Measurements from ENCODE around the gene SBK2.
A peak's percentile ranks its signal among the peaks of the same experiment; 100 is the strongest.

Gene SBK2

DNA sequence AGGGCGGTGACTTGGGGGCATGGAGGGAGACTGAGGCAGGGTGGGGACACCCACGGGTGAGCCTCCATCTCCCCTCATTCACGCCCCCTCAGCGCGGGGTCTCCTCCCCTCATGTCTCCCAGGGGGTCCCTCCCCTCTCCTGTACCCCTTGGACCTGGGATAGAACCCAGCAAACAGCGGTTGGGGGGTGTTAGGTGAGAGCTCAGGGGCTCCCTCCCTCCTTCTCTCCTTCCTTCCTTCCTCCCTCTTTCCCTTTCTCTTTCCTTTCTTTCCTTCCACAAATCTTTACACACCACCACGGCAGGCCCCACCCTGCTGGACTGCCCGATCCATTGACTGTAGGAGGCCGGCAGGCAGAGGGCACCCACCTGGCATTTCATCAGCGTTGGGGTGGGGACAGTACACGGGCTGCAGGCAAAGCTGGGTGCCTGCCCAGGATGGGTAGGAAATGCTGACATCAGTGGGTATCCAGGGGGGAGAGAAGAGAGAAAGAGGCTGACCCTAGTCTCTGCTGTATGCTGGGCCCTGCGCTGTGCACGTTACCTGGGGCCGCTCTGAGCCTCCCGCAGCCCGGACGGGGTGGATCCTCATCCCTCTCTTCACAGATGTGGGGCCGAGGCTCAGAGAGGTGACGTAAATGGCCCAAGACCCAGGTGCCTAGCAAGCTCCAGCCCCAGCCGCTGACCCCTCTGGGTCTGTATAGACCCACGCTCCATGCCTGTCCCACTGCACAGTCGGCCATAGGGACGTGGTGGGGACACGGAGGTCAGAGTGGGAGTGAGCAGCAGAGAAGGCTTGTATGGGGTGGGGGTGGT is 45.2 kb downstream of the SBK2 start:
- Mint-ChIP-seq H3K9me3 (no peaks in the 10 kb centered on the region), H3K27ac (no peak overlapping the region), H3K4me3 (no peak overlapping the region), H3K4me1 (ENCODE audit: low read depth) (peaks cover 13% of the 10 kb centered on the region), H3K27me3 (peaks cover 14% of the 10 kb centered on the region), H3K36me3 (ENCODE audit: low read depth) (no peaks in the 10 kb centered on the region)
- no peak for DNase-seq

DNA sequence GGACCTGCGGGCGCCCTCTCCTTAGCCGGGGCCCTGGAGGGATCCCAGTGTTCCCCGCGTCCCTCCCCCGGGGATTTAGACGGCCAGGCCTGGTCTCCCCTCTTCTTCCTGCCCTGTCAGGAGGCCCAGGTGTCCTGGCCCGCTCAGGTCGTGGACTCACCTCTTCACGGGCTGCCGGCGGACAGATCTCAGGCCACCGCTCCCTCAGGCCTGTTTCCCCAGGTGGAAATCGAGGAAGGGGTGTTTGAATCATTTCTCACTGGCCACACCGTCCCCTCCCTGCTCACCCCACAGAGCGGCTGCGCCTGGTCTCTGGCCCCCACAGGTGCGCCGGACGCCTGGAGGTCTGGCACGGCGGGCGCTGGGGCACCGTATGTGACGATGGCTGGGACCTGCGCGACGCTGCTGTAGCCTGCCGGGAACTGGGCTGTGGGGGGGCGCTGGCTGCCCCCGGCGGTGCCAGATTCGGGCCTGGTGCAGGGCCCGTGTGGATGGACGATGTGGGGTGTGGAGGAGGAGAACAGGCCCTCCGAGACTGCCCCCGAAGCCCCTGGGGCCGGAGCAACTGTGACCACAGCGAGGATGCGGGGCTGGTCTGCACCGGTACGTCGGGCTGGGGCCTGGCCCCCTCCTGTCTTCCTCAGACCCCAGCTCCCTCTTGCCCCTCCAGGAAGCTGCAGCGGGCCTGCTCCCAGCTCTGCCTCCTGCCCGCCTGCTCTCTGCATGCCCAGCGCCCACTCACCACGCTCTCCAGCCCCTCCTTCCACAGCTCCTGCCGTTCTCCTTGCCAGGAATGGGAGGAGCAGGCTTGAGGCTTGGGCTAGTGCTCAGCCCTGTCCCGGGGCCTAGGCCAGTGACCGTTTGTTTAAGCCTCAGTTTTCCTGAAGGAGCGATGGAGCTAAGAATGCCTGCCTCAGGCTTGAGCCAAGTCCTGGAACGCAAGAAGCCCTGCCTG is 46.2 kb downstream of the SBK2 start:
- Mint-ChIP-seq H3K9me3 (no peaks in the 10 kb centered on the region), H3K4me3 (no peak overlapping the region), H3K36me3 (ENCODE audit: low read depth) (peaks cover 3% of the 10 kb centered on the region), H3K4me1 (ENCODE audit: low read depth) (peaks cover 19% of the 10 kb centered on the region), H3K27ac (no peak overlapping the region), H3K27me3 (peaks cover 14% of the 10 kb centered on the region)
- no peak for DNase-seq

DNA sequence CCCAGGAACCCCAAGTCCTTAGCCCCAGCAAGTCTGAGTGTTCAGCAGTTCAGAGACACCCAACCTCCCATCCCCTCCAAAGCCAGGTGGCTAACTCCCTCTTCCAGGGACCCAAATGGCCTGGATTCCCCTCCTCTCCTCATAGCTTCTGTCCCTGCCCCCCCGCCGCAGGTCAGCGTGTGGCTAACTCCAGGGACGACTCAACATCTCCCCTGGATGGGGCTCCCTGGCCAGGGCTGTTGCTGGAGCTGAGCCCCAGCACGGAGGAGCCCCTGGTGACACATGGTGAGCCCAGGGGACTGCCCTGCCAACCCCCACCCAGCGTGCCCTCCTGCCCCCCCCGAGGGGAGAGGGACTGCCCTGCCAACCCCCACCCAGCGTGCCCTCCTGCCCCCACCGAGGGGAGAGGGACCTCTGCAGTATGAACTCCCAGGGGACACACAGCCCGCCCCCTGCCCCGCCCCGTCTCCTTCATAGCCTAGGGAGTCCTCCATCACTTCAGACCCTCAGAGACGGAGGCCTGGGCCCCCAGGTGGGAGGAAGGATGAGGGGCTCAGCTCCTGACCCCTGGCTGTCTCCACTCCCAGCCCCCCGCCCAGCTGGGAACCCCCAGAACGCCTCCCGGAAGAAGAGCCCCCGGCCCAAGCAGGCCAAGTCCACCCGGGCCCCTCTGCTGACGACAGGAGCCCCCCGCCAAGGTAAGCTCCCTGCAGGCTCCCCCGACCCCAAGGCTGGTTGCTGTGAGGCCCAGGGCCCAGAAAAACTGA is 47.0 kb downstream of the SBK2 start:
- H3K36me3 Mint-ChIP-seq (ENCODE audit: low read depth): peaks cover 3% of the 10 kb centered on the region
- H3K4me3 Mint-ChIP-seq: no peak overlapping the region
- no peaks in the 10 kb centered on the region for H3K9me3 Mint-ChIP-seq
- H3K27me3 Mint-ChIP-seq: peaks cover 14% of the 10 kb centered on the region
- H3K27ac Mint-ChIP-seq: no peak overlapping the region
- DNase-seq: no peak
- peaks cover 21% of the 10 kb centered on the region for H3K4me1 Mint-ChIP-seq (ENCODE audit: low read depth)

DNA sequence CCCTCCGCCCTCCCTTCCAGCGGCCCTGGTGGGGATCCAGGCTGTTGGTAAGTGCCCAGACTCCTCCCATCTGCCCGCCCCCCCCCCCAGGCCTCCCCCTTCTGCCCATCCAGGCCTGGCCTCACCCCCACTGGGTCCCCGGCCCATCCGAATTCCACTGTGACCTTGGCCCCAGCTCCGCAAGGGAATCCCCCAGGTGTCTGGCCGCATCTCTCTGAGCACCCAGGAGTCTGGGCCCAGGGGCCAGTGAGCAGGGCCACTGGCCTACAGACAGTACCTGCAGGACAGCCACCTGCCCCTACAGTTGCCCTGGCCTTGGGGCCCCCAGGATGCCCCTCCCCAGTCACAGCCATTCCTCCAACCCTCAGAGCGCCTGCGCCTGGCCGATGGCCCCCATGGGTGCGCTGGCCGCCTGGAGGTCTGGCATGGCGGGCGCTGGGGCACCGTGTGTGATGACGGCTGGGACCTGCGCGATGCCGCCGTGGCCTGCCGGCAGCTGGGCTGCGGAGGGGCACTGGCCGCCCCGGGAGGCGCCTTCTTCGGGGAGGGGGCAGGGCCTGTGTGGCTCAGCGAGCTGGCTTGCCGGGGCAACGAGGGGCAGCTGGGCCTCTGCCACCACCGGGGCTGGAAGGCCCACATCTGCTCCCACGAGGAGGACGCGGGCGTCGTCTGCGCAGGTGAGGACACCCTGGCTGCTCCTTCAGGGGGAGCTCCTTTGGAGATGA is 47.8 kb downstream of the SBK2 start:
- no peak for DNase-seq
- H3K27me3 Mint-ChIP-seq: peaks cover 14% of the 10 kb centered on the region
- no peaks in the 10 kb centered on the region for H3K9me3 Mint-ChIP-seq
- H3K4me1 Mint-ChIP-seq (ENCODE audit: low read depth): peaks cover 25% of the 10 kb centered on the region
- H3K36me3 Mint-ChIP-seq (ENCODE audit: low read depth): peaks cover 3% of the 10 kb centered on the region
- no peak overlapping the region for H3K4me3 Mint-ChIP-seq
- no peak overlapping the region for H3K27ac Mint-ChIP-seq

DNA sequence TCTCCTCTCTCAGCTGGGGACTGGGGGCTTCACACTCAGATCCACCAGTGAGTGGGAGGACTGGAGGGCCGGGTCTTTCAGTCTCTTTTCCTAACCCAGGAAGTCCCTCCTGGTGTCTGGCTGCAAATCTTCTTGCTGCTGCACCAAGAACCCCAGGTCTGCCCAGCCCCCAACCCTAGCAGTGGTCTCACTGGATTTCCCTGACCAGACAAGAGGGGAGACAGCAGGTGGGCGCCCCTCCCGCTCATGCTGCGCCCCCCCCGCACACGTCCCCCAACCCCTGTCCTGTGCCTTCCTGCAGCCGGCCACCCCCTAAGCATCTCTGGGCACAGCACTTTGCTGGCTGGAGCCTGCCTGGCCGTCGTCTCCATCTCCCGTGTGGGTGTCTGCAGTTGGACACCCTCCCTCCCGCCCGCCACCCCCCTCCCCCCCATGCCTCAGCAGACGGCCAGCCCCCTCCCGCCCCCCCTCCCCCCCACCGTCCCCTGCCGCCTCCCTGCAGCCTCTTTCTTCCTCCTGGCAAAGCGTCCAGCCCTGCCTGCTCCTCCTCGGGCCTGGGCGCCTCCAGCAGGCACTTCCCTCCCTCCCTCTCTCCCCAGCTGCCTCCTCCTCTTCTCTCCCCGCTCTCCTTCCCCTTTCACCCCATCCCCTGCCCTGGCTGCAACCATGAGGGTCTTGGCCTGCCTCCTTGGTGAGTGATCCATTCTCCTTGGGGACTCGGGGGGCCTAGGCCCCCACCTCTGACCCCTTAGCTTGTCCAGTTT is 48.8 kb downstream of the SBK2 start, which contains the start of gene SSC5D:
Gene SSC5D, plus strand, starts transcription at position 513 of the 764 bp plus-strand sequence. Its CDS starts 154 bp downstream, at position 667.
- Mint-ChIP-seq H3K4me1 (ENCODE audit: low read depth) (peaks cover 26% of the 10 kb centered on the region), H3K27me3 (peaks cover 12% of the 10 kb centered on the region), H3K4me3 (peak within 1 kb of the TSS; percentile 43)

DNA sequence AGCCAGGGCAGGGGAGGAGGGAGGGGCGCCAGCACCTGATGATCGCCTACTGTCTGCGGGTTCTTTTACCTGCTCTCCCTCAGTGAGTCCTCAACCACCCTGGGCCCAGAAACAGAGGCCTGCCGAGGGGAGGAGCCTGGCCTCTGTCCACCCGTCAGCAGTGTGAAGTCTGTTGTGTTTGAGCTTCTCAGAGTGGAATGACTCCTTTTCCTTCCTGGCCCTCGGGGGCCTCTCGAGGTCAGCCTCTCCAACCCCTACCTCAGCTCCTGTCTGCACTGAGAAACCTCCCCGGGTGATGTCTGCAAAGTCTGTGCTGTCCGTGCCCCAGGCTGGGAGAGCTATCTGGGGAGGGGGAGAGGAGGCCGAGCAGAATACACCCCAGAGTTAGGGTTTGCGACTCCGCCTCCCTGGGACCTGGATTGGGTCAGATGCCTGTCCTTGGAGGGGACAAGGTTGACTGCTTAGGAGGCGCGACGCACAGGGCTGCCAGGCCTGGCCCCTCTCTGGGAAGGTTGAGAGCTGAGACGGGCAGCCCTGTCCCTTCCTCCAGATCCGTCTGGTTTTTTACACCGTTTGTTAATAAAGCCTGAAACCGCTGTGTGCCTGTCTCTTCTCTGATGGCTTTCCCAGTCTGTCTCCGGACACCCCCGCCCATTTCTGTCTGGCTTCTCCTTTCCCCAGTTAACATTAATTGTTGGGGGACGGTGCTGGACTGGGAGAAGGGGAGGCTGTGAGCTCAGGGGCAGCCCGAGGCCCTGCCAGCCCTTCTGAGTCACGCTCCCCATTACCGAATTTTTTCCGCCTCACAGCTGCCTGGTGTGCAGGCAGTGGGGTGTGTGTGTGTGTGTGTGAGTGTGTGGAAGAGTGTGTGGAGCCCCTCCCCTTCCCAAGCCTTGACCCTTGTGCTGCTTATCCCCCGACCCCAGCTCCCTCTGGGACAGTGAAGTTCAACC is 49.7 kb downstream of the SBK2 start:
- no peaks in the 10 kb centered on the region for H3K9me3 Mint-ChIP-seq
- peak overlapping the region; percentile 89 for H3K27ac Mint-ChIP-seq
- peaks cover 26% of the 10 kb centered on the region for H3K4me1 Mint-ChIP-seq (ENCODE audit: low read depth)
- peaks cover 12% of the 10 kb centered on the region for H3K36me3 Mint-ChIP-seq (ENCODE audit: low read depth)
- peak overlapping the region; percentile 43 for H3K4me3 Mint-ChIP-seq
- peak; percentile 61 for DNase-seq
- peaks cover 9% of the 10 kb centered on the region for H3K27me3 Mint-ChIP-seq

More for the DNA sequence above, 48.8 kb downstream of the SBK2 start, which contains the start of gene SSC5D:
- Mint-ChIP-seq H3K27ac (peak within 1 kb of the TSS; percentile 89), H3K36me3 (ENCODE audit: low read depth) (peaks cover 7% of the 10 kb centered on the region), H3K9me3 (no peaks in the 10 kb centered on the region)
- no peak for DNase-seq

DNA sequence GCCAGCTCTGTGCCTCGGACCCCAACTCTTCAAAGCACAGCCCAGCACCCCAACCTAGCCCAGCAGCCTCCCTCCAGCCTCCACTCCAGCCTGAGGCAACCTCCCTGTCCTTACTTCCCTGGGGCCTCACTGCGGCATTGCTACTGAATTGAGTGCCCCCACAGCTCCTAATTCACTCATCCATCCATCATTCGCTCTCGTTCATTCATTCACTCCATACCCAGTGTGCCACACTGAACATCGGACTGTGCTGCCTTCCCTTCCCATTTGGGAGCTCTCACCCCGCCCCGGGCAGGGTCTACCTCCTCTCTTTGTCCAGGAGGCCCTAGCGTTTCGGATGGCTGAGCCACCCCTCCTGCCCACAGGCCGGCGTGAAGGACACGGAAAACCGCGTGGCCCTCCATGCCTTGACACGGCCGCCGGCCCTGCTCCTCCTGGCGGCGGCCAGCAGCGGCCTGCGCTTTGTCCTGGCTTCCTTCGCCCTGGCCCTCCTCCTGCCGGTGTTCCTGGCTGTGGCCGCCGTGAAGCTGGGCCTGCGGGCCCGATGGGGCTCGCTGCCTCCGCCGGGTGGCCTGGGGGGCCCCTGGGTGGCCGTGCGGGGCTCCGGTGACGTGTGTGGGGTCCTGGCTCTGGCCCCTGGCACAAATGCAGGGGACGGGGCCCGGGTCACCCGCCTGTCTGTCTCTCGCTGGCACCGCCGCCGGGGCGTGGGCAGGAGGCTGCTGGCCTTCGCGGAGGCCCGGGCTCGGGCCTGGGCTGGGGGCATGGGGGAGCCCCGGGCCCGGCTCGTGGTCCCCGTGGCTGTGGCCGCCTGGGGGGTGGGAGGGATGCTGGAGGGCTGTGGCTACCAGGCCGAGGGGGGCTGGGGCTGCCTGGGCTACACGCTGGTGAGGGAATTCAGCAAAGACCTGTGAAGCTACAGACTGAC is 50.6 kb downstream of the SBK2 start:
- H3K27me3 Mint-ChIP-seq: peaks cover 2% of the 10 kb centered on the region
- H3K4me3 Mint-ChIP-seq: peak overlapping the region; percentile 80
- peak overlapping the region; percentile 89 for H3K27ac Mint-ChIP-seq
- DNase-seq: no peak
- H3K9me3 Mint-ChIP-seq: no peaks in the 10 kb centered on the region
- H3K36me3 Mint-ChIP-seq (ENCODE audit: low read depth): peaks cover 15% of the 10 kb centered on the region
- peaks cover 26% of the 10 kb centered on the region for H3K4me1 Mint-ChIP-seq (ENCODE audit: low read depth)

DNA sequence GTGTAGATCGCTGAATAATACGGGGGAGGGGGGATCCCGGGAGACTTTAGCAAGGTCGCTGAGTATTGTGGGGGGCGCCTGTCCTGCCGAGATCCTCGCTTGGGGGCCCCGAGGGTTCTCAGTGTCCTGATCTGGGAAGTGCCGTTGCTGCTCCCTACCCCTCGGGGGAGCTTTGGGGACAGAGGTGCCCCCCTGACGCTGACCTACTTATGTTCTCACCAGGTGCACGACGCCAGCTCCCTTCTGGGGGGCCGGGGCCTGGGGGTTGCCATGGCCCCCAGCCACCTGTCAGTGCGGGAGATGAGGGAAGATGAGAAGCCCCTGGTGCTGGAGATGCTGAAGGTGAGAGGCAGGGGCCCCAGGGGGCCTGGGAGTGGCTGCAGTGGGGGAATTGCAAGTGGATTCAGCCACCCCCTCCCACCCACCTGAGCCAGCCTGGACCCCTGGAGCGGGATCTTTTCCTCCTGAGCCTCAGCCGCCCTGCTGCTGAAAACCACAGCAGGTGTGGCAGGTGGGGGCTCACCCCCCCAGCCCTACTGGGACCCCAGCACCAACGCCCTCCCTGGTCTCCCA is 51.4 kb downstream of the SBK2 start:
- peaks cover 18% of the 10 kb centered on the region for H3K36me3 Mint-ChIP-seq (ENCODE audit: low read depth)
- peak overlapping the region; percentile 80 for H3K4me3 Mint-ChIP-seq
- H3K27me3 Mint-ChIP-seq: no peaks in the 10 kb centered on the region
- no peak for DNase-seq
- H3K4me1 Mint-ChIP-seq (ENCODE audit: low read depth): peaks cover 26% of the 10 kb centered on the region
- H3K9me3 Mint-ChIP-seq: no peaks in the 10 kb centered on the region
- peak overlapping the region; percentile 87 for H3K27ac Mint-ChIP-seq

DNA sequence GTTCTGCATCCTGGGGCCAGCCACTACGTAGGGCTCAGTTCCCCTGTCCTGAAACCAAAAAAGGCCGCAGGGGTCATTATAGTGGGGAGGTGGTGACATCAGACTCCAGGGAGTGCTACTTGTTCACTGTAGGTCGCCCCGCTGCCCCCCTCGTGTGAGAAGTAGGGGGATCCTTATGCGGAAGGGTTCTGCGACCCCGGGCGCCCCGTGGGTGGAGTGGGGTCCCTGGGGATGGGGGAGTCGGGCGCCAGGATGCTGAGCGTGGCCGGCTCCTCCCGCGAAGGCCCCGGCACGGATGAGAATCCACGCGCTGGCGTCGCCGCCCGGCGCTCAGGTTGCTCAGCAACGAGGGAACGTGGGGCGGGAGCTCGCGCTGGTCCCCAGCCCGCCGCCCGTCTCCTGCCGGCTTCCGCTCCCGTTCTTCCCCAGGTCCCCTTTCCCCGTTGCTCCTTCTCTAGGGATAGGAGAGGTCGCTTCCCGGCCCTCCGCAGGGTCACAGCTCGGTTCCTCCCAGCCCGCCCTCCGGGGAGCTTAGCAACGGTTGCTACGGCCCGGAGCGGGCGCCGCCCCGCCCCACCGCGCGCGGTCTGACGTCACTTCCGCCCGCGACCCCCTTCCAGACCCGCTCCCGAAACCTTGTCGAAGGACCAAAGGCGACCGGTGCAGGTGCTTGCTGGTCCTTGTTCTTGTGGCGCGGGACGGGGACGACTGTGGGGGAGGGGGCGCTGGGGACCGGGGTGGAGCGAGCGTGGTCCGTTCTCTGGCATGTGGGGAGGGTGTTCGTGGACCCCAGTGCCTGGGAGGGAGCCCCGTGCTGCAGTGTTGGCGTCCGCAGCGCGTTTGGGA is 52.1 kb downstream of the SBK2 start, which contains the start of gene NAT14:
Gene NAT14, plus strand, starts transcription at position 596 of the 846 bp plus-strand sequence. CDS start 521 bp downstream, outside the sequence.
- no peaks in the 10 kb centered on the region for H3K27me3 Mint-ChIP-seq
- H3K9me3 Mint-ChIP-seq: no peaks in the 10 kb centered on the region
- DNase-seq: peak; percentile 84
- peak within 1 kb of the TSS; percentile 80 for H3K4me3 Mint-ChIP-seq
- H3K27ac Mint-ChIP-seq: peak within 1 kb of the TSS; percentile 87
- H3K4me1 Mint-ChIP-seq (ENCODE audit: low read depth): peaks cover 28% of the 10 kb centered on the region
- H3K36me3 Mint-ChIP-seq (ENCODE audit: low read depth): peaks cover 19% of the 10 kb centered on the region

DNA sequence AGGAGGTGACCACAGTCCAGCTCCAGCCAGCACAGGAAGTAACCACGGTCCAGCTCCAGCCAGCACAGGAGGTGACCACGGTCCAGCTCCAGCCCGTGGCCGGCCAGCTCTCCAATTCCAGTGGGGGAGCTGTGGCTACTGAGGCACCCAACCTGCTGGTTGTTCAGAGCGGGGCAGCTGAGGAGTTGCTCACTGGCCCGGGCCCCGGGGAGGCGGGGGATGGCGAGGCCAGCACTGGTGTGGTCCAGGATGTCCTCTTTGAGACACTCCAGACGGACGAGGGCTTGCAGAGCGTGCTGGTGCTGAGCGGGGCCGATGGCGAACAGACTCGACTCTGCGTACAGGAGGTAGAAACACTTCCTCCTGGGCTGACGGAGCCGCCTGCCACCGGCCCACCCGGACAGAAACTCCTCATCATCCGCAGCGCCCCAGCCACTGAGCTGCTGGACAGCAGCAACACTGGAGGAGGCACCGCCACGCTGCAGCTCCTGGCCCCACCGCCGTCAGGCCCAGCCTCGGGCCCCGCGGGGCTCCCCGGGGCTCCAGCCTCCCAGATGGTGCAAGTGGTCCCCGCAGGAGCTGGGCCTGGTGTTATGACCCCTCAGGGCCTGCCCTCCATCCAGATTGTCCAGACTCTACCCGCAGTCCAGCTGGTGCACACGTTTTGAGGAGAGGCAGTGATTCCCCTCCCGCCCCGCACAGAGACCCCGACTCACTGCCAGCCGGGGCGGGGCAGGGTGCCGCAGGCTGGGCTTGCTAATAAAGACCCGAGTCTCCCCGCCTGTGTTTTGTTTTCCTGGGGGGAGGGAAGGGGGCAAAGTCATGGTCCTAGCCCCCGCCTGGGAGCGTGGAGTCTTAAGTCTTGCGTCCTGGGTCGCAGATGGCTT is 53.0 kb downstream of the SBK2 start:
- Mint-ChIP-seq H3K4me1 (ENCODE audit: low read depth) (peaks cover 35% of the 10 kb centered on the region), H3K36me3 (ENCODE audit: low read depth) (peaks cover 19% of the 10 kb centered on the region), H3K27me3 (no peaks in the 10 kb centered on the region), H3K4me3 (peak overlapping the region; percentile 80), H3K9me3 (no peaks in the 10 kb centered on the region), H3K27ac (no peak overlapping the region)
- no peak for DNase-seq

Measured in activated T-cell treated with anti-CD3 and anti-CD28 coated beads, Interleukin-2, amount 50 U/mL, for 24 hours (primary cell).